ENCODE measurements around the gene KRT80.

GRCh38 chr12:52126050-52126604, 65.7 kb downstream of the KRT80 start:
- no peak for TF ChIP-seq POLR2AphosphoS5 (IDR thresholded peaks at IDR 0.05)
- TF ChIP-seq CTCF (IDR thresholded peaks at IDR 0.05) = no peak
- no peak for TF ChIP-seq POLR2A (IDR thresholded peaks at IDR 0.05)

Data from suprapubic skin (tissue), 4 donors.